Panc1 (cell line): ENCODE data around the gene STARD5. TPM values are rescaled to one million over a fixed set of nuclear protein-coding genes. Genes with fewer than 3 reads are reported as not detected.

ENCODE experiments used
- ATAC-seq: fragments of 200-7000 bp; cut with Tn5 transposase; 2 replicates; pipeline ENCODE4 v1.9.1; 2020; ENCODE audit warnings: mild to moderate bottlenecking, moderate library complexity
- BruUV-seq: library from RNA; stranded (reverse); fragments of 400-500 nt; replicated peaks from 2 replicates; lab custom pipeline; 2021; lab: Mats Ljungman, UMichigan
- CTCF ChIA-PET: fragments of 300-600 bp; sonication (Branson Sonifier 250); formaldehyde crosslinking; loops from one replicate; lab custom pipeline; 2022; ENCODE audit warnings: antibody characterized with exemption; lab: Charles Lee
- POLR2A ChIA-PET: fragments of 300-600 bp; sonication (Branson Sonifier 250); formaldehyde crosslinking; loops from one replicate; lab custom pipeline; 2022; ENCODE audit warnings: antibody characterized with exemption; lab: Charles Lee
- DNase-seq: peaks from one replicate; pipeline ENCODE4 v3.0.0-alpha.2; 2010; ENCODE audit warnings: low read depth, low spot score
- H3K27ac ChIP-seq: 2 replicates; pipeline ENCODE4 v1.5.1; 2011; ENCODE audit warnings: mild to moderate bottlenecking, low read length, inconsistent platforms
- H3K27me3 ChIP-seq: fragments of 200-500 bp; sonication (Bioruptor generic); 2 replicates; pipeline ENCODE4 v1.6.0; 2014; ENCODE audit warnings: low read length, inconsistent platforms; ENCODE audit not compliant: control insufficient read depth, insufficient read depth
- H3K36me3 ChIP-seq: fragments of 200-500 bp; sonication (Bioruptor generic); 2 replicates; pipeline ENCODE4 v1.5.1; 2014; ENCODE audit warnings: inconsistent platforms, mild to moderate bottlenecking, low read length, moderate library complexity; ENCODE audit not compliant: control insufficient read depth, insufficient read depth
- H3K4me1 ChIP-seq: 2 replicates; pipeline ENCODE4 v1.5.1; 2011; ENCODE audit warnings: inconsistent platforms, mild to moderate bottlenecking, low read length, moderate library complexity; ENCODE audit not compliant: control insufficient read depth, insufficient read depth
- H3K4me3 ChIP-seq, 2 experiments: 2 replicates each; pipeline ENCODE4 v1.5.1; 2011 to 2012; ENCODE audit warnings: low read depth in 2 of 2, low read length in 2 of 2, mild to moderate bottlenecking in 2 of 2, inconsistent platforms in 1 of 2, moderate library complexity in 1 of 2
- H3K9me3 ChIP-seq: fragments of 200-500 bp; sonication (Bioruptor generic); 2 replicates; pipeline ENCODE4 v1.5.1; 2014; ENCODE audit warnings: low read depth, mild to moderate bottlenecking, inconsistent platforms, low read length, moderate library complexity; ENCODE audit not compliant: control insufficient read depth, insufficient read depth
- CTCF ChIP-seq: fragments of 450-650 bp; IDR thresholded peaks from 2 replicates; pipeline ENCODE4 v1.5.1; 2017; ENCODE audit warnings: mild to moderate bottlenecking
- POLR2AphosphoS5 ChIP-seq: IDR thresholded peaks from 2 replicates; pipeline ENCODE4 v1.6.1; 2012; ENCODE audit warnings: mild to moderate bottlenecking, low read depth, low read length, moderate library complexity
- REST ChIP-seq, 2 experiments: IDR thresholded peaks; 2 replicates each; pipeline ENCODE4 v1.6.1; 2011 to 2012; ENCODE audit warnings: low read depth in 2 of 2, control low read depth in 1 of 2, low read length in 1 of 2, mild to moderate bottlenecking in 1 of 2, moderate library complexity in 1 of 2; ENCODE audit not compliant: insufficient read depth in 1 of 2
- SIN3A ChIP-seq: IDR thresholded peaks from 2 replicates; pipeline ENCODE4 v1.6.1; 2012; ENCODE audit warnings: low read depth, mild to moderate bottlenecking, low read length, moderate library complexity, borderline replicate concordance; ENCODE audit not compliant: insufficient read depth
- TCF7L2 ChIP-seq: IDR thresholded peaks from 2 replicates; pipeline ENCODE4 v1.6.1; 2011; ENCODE audit warnings: mild to moderate bottlenecking, low read depth, low read length, inconsistent platforms
- in situ Hi-C: cut with HindIII; loops from 2 replicates; pipeline ENCODE4 v1.10.0; 2016; ENCODE audit warnings: low sequenced_read_pairs, low pct_unique_long_range_greater_than_20kb
- intact Hi-C: fragments of 100-400 bp; cut with micrococcal nuclease; formaldehyde crosslinking; loops from one replicate; pipeline ENCODE4 v1.10.0; 2022; ENCODE audit not compliant: unreplicated experiment
- total RNA-seq: library from RNA; stranded (reverse); gene quantifications from one replicate; pipeline ENCODE4 v1.2.1, GENCODE V29; 2021; ENCODE audit not compliant: unreplicated experiment

STARD5 gene
- total RNA-seq, 1 experiment from 2014 or later: 2.9 TPM

GRCh38 chr15:81308260-81308659 is 15.7 kb downstream of the STARD5 start:
- no peaks in the 10 kb centered on the region for H3K27me3 ChIP-seq
- DNase-seq (no peak), ATAC-seq (no peak)
- ChIA-PET CTCF (interaction anchor here (0.7 kb wide), 1 partner anchor 42 kb away, joined by 3 read pairs; no protein-coding TSS in a partner anchor), POLR2A (interaction anchor here (0.7 kb wide), 1 partner anchor 79 kb away, joined by 3 read pairs; no protein-coding TSS in a partner anchor)
- intact Hi-C loops (no loop called here), in situ Hi-C loops (no loop called here)
- H3K36me3 ChIP-seq: no peaks in the 10 kb centered on the region
- no peak overlapping the region for H3K27ac ChIP-seq
- peaks cover 7% of the 10 kb centered on the region for H3K4me1 ChIP-seq
- no peaks in the 10 kb centered on the region for H3K9me3 ChIP-seq
- no peak for TF ChIP-seq CTCF
- no peak for TF ChIP-seq REST (IDR thresholded peaks at IDR 0.05; ENCODE audit: insufficient read depth in 1 of 2, low read depth in 2 of 2, low read length in 1 of 2)
- no peak for TF ChIP-seq SIN3A
- TF ChIP-seq TCF7L2: no peak
- TF ChIP-seq POLR2AphosphoS5: no peak
- H3K4me3 ChIP-seq: no peak overlapping the region
- no TSS peak for BruUV-seq

- no peaks in the 10 kb centered on the region for H3K36me3 ChIP-seq
- CTCF ChIA-PET: no interaction called here
- ATAC-seq: no peak
- H3K27me3 ChIP-seq: no peaks in the 10 kb centered on the region; the same call in 1 of the 2 replicates
- H3K4me1 ChIP-seq: no peaks in the 10 kb centered on the region
- H3K9me3 ChIP-seq: no peaks in the 10 kb centered on the region
- BruUV-seq: no TSS peak
- H3K27ac ChIP-seq: no peak overlapping the region
- no peak for DNase-seq
- POLR2A ChIA-PET: no interaction called here
- H3K4me3 ChIP-seq: no peak overlapping the region
- in situ Hi-C loops (no loop called here), intact Hi-C loops (no loop called here)
- TF ChIP-seq TCF7L2 (no peak), POLR2AphosphoS5 (no peak), CTCF (no peak), REST (IDR thresholded peaks at IDR 0.05; ENCODE audit: insufficient read depth in 1 of 2, low read depth in 2 of 2, low read length in 1 of 2) (no peak), SIN3A (no peak)
These were observed 19.7 kb downstream of the STARD5 start for GRCh38 chr15:81304226-81304625.
